B cell (primary cell): Measurements from ENCODE around the gene SLC44A4.
"Not testable (repeated sequence)": the region's sequence is repeated elsewhere in the genome, so short reads cannot be mapped to it uniquely, and the experiment has no call there.

Experiments
- CTCF ChIP-seq: fragments of 200-600 bp; IDR thresholded peaks from one replicate; pipeline ENCODE4 v1.8.0; 2022; ENCODE audit warnings: antibody characterized with exemption, mild to moderate bottlenecking
- EZH2 ChIP-seq: IDR thresholded peaks from 2 replicates; pipeline ENCODE4 v1.6.1; 2012; ENCODE audit warnings: borderline replicate concordance, low read depth, mild to moderate bottlenecking, moderate library complexity, low read length; ENCODE audit not compliant: insufficient read depth, poor library complexity, severe bottlenecking

- TF ChIP-seq EZH2, CTCF: not testable (repeated sequence)
Observed at GRCh38 chr6:31851980-31852718, 26.6 kb downstream of the SLC44A4 start.
